Ovary (tissue), 3 donors: ENCODE measurements around the gene CTSW.

Experiments used
- EP300 ChIP-seq: sonication (generic); formaldehyde crosslinking; IDR thresholded peaks from one replicate; pipeline ENCODE4 v1.6.1; 2017; ENCODE audit warnings: antibody characterized with exemption
- TF ChIP-seq, protein P1 (sequence below), 3 donors: fragments of 450-650 bp in 2 of 3; fragments of 200-600 bp in 1 of 3; IDR thresholded peaks; one replicate each; pipeline versions ENCODE4 v1.5.1 to v1.8.0; 2016 to 2022; ENCODE audit warnings: antibody characterized with exemption in 3 of 3, mild to moderate bottlenecking in 1 of 3
- donor health status: DM: no; HTN: no; CAD: no.

DNA sequence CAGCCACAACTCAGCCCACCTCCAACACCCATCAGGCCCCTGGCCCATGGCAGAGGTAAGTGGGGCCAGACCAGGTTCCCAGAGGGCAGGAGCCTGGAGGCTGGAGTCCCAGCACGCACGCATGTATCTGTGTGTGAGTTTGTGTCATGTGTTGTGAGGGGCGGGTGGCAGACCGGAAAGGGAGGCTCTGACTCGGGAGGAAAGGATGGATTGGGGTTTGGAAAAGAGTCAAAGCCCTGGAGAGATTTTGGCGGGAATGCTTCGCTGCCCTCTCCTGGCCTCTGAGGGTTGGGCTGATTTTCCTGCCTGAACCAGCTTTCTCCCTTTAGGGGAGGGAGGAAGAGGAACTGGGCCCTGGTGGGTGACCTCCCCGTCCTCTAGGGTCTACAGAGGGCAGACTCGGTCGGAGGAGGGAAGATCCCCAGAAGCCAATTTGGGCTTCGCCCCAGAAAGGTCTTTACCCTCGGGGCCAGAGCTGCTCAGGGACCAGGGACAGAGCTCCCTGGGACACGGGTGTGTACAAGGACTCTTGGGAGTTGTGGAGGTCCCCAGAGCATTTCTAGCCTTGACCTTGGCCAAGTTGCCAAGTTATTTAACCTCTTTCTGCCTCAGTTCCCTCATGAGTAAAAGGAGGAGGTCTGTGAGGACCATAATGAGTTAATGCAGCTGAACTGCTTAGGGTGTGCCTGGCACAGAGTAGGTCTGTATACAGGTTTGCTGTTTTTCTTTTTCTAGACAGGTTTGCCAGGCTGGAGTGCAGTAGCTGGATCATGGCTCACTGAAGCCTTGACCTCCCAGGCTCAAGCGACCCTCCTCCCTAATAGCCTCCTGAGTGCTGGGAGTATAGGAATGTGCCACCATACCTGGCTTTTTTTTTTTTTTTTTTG lies 32.3 kb downstream of the CTSW start:
- TF ChIP-seq, protein P1, sequence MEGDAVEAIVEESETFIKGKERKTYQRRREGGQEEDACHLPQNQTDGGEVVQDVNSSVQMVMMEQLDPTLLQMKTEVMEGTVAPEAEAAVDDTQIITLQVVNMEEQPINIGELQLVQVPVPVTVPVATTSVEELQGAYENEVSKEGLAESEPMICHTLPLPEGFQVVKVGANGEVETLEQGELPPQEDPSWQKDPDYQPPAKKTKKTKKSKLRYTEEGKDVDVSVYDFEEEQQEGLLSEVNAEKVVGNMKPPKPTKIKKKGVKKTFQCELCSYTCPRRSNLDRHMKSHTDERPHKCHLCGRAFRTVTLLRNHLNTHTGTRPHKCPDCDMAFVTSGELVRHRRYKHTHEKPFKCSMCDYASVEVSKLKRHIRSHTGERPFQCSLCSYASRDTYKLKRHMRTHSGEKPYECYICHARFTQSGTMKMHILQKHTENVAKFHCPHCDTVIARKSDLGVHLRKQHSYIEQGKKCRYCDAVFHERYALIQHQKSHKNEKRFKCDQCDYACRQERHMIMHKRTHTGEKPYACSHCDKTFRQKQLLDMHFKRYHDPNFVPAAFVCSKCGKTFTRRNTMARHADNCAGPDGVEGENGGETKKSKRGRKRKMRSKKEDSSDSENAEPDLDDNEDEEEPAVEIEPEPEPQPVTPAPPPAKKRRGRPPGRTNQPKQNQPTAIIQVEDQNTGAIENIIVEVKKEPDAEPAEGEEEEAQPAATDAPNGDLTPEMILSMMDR (IDR thresholded peaks at IDR 0.05), result peak in 2 of 3 donors; percentile 40 to 42
- no peak for TF ChIP-seq EP300
